Measurements from ENCODE around the gene NPAS3.

DNA sequence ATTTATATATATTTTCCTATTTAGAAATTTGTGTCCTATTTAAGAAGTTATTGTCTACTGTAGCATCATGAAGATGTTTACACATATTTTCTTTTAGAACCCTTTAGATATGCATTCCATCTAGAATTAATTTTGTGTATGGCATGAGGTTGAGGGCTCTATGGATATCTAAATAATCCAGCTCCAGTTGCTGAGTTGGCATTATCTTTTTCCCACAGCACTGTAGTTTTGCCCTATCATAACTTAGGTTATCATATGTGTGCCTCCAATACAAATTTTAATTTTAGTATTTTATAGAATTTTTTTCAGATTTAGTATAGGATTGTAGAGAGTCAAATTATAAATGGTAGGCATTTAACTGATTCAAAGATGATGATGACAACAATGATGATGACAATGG is 159.3 kb downstream of the NPAS3 start:
- TF ChIP-seq, protein P1, sequence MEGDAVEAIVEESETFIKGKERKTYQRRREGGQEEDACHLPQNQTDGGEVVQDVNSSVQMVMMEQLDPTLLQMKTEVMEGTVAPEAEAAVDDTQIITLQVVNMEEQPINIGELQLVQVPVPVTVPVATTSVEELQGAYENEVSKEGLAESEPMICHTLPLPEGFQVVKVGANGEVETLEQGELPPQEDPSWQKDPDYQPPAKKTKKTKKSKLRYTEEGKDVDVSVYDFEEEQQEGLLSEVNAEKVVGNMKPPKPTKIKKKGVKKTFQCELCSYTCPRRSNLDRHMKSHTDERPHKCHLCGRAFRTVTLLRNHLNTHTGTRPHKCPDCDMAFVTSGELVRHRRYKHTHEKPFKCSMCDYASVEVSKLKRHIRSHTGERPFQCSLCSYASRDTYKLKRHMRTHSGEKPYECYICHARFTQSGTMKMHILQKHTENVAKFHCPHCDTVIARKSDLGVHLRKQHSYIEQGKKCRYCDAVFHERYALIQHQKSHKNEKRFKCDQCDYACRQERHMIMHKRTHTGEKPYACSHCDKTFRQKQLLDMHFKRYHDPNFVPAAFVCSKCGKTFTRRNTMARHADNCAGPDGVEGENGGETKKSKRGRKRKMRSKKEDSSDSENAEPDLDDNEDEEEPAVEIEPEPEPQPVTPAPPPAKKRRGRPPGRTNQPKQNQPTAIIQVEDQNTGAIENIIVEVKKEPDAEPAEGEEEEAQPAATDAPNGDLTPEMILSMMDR (conservative IDR thresholded peaks at IDR 0.05; ENCODE audit: low read depth, low read length): no peak
- TF ChIP-seq EZH2 (IDR thresholded peaks at IDR 0.05; ENCODE audit: low read length, unreplicated experiment): no peak
- TF ChIP-seq EZH2phosphoT487 (IDR thresholded peaks at IDR 0.05; ENCODE audit: borderline replicate concordance, low read length): no peak

All from PC-3 (cell line).